DOHH2 (cell line): ENCODE data around the gene MCOLN1.

ENCODE experiments used
- H3F3A ChIP-seq: fragments of 200-600 bp; sonication (generic), shearing (Covaris generic); 2 replicates; pipeline ENCODE4 v1.6.0; 2016; ENCODE audit warnings: antibody characterized with exemption, mild to moderate bottlenecking; ENCODE audit not compliant: control insufficient read depth, insufficient read depth
- H3K27ac ChIP-seq: fragments of 200-600 bp; sonication (generic); 2 replicates; pipeline ENCODE4 v1.5.1; 2014; ENCODE audit warnings: low read depth, mild to moderate bottlenecking, low read length, moderate library complexity
- H3K27me3 ChIP-seq: fragments of 200-600 bp; sonication (generic); 2 replicates; pipeline ENCODE4 v1.6.1; 2014; ENCODE audit warnings: mild to moderate bottlenecking, low read length, mixed read lengths; ENCODE audit not compliant: control insufficient read depth
- H3K36me3 ChIP-seq: fragments of 200-600 bp; sonication (generic); 2 replicates; pipeline ENCODE4 v1.6.1; 2014; ENCODE audit warnings: mild to moderate bottlenecking, low read length, moderate library complexity, mixed read lengths; ENCODE audit not compliant: control insufficient read depth
- H3K4me1 ChIP-seq: fragments of 200-600 bp; sonication (generic); 2 replicates; pipeline ENCODE4 v1.6.1; 2014; ENCODE audit warnings: mild to moderate bottlenecking, low read length, mixed read lengths; ENCODE audit not compliant: control insufficient read depth
- H3K4me2 ChIP-seq: fragments of 200-600 bp; sonication (generic); 2 replicates; pipeline ENCODE4 v1.6.0; 2014; ENCODE audit warnings: mild to moderate bottlenecking, low read length, moderate library complexity
- H3K4me3 ChIP-seq: fragments of 200-600 bp; sonication (generic); 2 replicates; pipeline ENCODE4 v1.5.1; 2014; ENCODE audit warnings: mild to moderate bottlenecking, low read length, mixed read lengths
- H3K79me2 ChIP-seq: fragments of 200-600 bp; sonication (generic); 2 replicates; pipeline ENCODE4 v1.6.1; 2014; ENCODE audit warnings: mild to moderate bottlenecking, low read length, mixed read lengths; ENCODE audit not compliant: control insufficient read depth
- H3K9me2 ChIP-seq: fragments of 200-600 bp; sonication (generic); replicated peaks from 2 replicates; pipeline ENCODE4 v1.6.1; 2014; ENCODE audit warnings: mild to moderate bottlenecking, low read length, mixed read lengths; ENCODE audit not compliant: control insufficient read depth
- H3K9me3 ChIP-seq: fragments of 200-600 bp; sonication (generic); 2 replicates; pipeline ENCODE4 v1.6.1; 2014; ENCODE audit warnings: antibody characterized with exemption, low read length, mixed read lengths; ENCODE audit not compliant: control insufficient read depth, insufficient read depth
- H4K20me1 ChIP-seq: fragments of 200-600 bp; sonication (generic); 2 replicates; pipeline ENCODE4 v1.6.0; 2014; ENCODE audit warnings: low read depth, mild to moderate bottlenecking, antibody characterized with exemption, low read length, moderate library complexity; ENCODE audit not compliant: control insufficient read depth, insufficient read depth
- CTCF ChIP-seq: fragments of 200-600 bp; sonication (generic); IDR thresholded peaks from one replicate; pipeline ENCODE4 v1.5.1; 2014; ENCODE audit warnings: antibody characterized with exemption, mild to moderate bottlenecking, low read depth, low read length; ENCODE audit not compliant: poor library complexity, severe bottlenecking
- EZH2phosphoT487 ChIP-seq: fragments of 200-600 bp; sonication (generic); IDR thresholded peaks from 2 replicates; pipeline ENCODE4 v1.6.1; 2017; ENCODE audit warnings: borderline replicate concordance, mild to moderate bottlenecking, antibody characterized with exemption, low read length, moderate library complexity, mixed read lengths

Gene MCOLN1

DNA sequence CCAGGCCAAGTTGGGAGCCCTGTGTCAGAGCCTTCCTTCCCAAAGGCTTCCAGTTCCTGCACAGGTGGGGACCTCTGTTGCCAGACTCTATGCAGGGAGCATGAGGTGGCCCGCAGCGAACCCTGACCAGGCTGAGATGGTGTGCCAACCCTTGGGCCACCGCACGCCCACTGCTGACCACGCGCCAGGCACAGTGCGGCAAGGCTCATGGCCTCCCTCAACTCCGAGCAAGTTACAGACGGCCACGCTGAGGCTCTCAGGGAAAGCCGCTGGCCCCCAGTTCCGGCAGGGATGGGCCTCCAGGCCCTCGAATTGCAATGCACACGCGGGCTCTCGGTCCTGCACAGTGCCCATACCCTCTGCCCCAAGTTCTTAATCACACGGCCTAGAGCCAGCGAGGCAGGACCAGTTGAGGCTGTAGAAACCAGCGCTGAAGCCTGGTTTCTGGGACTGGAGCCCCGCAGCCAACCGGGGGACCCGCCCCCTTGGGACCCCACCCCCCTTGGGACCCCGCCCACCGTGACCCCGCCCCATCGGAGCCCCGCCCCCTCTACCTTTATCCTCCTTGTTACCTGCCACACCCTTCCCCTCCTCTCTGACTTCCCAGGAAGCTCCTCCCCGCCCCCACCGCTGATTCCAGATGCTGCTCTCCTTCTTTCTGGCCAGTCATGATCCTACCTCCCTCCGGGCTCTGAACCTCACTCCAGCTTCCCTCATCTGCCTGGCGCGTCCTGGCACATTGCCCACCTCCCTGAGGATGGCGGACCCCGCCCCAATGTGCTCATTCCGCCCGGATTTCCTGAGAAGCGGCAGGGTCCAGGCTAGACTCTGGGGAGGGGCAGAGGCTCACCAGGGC lies 39.6 kb upstream of the MCOLN1 start:
- TF ChIP-seq EZH2phosphoT487 (no peak), CTCF (no peak)
- no peak overlapping the region for H3K4me2 ChIP-seq
- no peaks in the 10 kb centered on the region for H3K27me3 ChIP-seq
- H3F3A ChIP-seq = 0 out of 2 replicates have a peak, but pooled peaks cover 2% of the 10 kb centered on the region
- H4K20me1 ChIP-seq = no peaks in the 10 kb centered on the region
- H3K4me3 ChIP-seq = no peak overlapping the region
- H3K4me1 ChIP-seq = no peaks in the 10 kb centered on the region
- H3K9me2 ChIP-seq = no peaks in the 10 kb centered on the region
- no peaks in the 10 kb centered on the region for H3K79me2 ChIP-seq
- no peaks in the 10 kb centered on the region for H3K36me3 ChIP-seq
- H3K27ac ChIP-seq = no peak overlapping the region
- no peaks in the 10 kb centered on the region for H3K9me3 ChIP-seq

- no peak overlapping the region for H3K27ac ChIP-seq
- H3K4me3 ChIP-seq = no peak overlapping the region
- H3K9me3 ChIP-seq = no peaks in the 10 kb centered on the region
- 0 out of 2 replicates have a peak, but pooled peaks cover 2% of the 10 kb centered on the region for H3F3A ChIP-seq
- TF ChIP-seq EZH2phosphoT487 (no peak), CTCF (no peak)
- H3K27me3 ChIP-seq = no peaks in the 10 kb centered on the region
- no peaks in the 10 kb centered on the region for H4K20me1 ChIP-seq
- no peaks in the 10 kb centered on the region for H3K79me2 ChIP-seq
- peaks cover 6% of the 10 kb centered on the region for H3K4me1 ChIP-seq
- no peaks in the 10 kb centered on the region for H3K36me3 ChIP-seq
- H3K9me2 ChIP-seq = no peaks in the 10 kb centered on the region
- H3K4me2 ChIP-seq = no peak overlapping the region
Observed at GRCh38 chr19:7483720-7484201, 38.7 kb upstream of the MCOLN1 start.

GRCh38 chr19:7486923-7487322 lies 35.5 kb upstream of the MCOLN1 start:
- Histone ChIP-seq H3K27ac (no peak overlapping the region), H3K9me2 (no peaks in the 10 kb centered on the region), H3F3A (0 out of 2 replicates have a peak, but pooled peaks cover 2% of the 10 kb centered on the region), H3K27me3 (no peaks in the 10 kb centered on the region), H3K79me2 (no peaks in the 10 kb centered on the region), H3K4me3 (no peak overlapping the region), H3K4me1 (peaks cover 16% of the 10 kb centered on the region), H3K9me3 (no peaks in the 10 kb centered on the region), H3K36me3 (no peaks in the 10 kb centered on the region), H3K4me2 (no peak overlapping the region), H4K20me1 (no peaks in the 10 kb centered on the region)
- no peak for TF ChIP-seq EZH2phosphoT487
- no peak for TF ChIP-seq CTCF
